Measurements from ENCODE around the gene BCL3.

DNA sequence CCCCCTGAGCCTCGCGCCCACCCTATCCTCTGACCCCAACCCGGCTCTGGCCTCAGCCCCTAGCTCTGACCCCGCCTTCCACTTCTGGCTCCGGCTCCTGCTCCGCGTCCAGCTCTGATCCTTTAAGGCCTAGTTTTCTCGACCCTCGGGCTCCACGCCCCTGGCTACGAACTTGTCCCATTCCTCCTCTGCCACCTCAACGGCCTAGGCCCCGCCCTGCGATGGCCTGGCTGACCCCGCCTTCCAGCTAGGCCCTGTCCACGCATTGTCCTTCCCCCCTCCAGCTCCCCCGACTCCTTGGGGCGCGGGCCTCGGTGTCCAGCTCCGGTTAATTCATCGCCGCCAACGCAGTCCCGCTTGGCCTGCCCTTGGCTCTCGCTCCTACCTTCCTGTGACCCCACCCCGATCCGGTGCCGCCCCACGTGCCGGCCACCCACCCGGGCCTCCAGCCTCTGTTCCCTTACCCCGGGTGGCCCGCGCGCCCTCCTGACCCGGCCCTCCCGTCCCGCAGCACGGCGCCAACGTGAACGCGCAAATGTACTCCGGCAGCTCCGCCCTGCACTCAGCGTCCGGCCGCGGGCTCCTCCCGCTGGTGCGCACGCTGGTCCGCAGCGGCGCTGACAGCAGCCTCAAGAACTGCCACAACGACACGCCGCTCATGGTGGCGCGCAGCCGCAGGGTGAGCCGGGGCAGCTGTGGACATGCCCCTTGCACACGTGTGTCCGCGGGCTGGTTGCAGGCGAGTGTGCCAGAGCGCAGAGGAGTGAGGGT lies 9.4 kb downstream of the BCL3 start:
- TF ChIP-seq, protein P1, sequence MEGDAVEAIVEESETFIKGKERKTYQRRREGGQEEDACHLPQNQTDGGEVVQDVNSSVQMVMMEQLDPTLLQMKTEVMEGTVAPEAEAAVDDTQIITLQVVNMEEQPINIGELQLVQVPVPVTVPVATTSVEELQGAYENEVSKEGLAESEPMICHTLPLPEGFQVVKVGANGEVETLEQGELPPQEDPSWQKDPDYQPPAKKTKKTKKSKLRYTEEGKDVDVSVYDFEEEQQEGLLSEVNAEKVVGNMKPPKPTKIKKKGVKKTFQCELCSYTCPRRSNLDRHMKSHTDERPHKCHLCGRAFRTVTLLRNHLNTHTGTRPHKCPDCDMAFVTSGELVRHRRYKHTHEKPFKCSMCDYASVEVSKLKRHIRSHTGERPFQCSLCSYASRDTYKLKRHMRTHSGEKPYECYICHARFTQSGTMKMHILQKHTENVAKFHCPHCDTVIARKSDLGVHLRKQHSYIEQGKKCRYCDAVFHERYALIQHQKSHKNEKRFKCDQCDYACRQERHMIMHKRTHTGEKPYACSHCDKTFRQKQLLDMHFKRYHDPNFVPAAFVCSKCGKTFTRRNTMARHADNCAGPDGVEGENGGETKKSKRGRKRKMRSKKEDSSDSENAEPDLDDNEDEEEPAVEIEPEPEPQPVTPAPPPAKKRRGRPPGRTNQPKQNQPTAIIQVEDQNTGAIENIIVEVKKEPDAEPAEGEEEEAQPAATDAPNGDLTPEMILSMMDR (IDR thresholded peaks at IDR 0.05), result peak in 3 of 4 experiments; percentile 24 to 72 (median 38)
- TF ChIP-seq POLR2A (IDR thresholded peaks at IDR 0.05), result no peak
- peak; percentile 70 for TF ChIP-seq POLR2AphosphoS5 (IDR thresholded peaks at IDR 0.05)
- no peak for TF ChIP-seq EP300 (IDR thresholded peaks at IDR 0.05)
